ENCODE measurements around the gene GRK1.

GRCh38 chr13:113732961-113733950, 66.2 kb downstream of the GRK1 start:
- no peak for TF ChIP-seq CTCF (IDR thresholded peaks at IDR 0.05)
- TF ChIP-seq POLR2A (IDR thresholded peaks at IDR 0.05), result no peak
- TF ChIP-seq POLR2AphosphoS5 (IDR thresholded peaks at IDR 0.05), result no peak
